HepG2 (cell line): ENCODE measurements around the gene PANX1. TPM values are rescaled to one million over a fixed set of nuclear protein-coding genes. Genes with fewer than 3 reads are reported as not detected.

Source experiments
- AFF4 ChIP-seq: sonication (generic); formaldehyde crosslinking; IDR thresholded peaks from 2 replicates; pipeline ENCODE4 v1.4.0; 2020; ENCODE audit warnings: missing genetic modification reagents
- AHR ChIP-seq: IDR thresholded peaks from 2 replicates; pipeline ENCODE4 v1.6.1; 2018; ENCODE audit warnings: missing genetic modification reagents, missing compliant biosample characterization
- BCL6 ChIP-seq: IDR thresholded peaks from 2 replicates; pipeline ENCODE4 v1.6.1; 2016; ENCODE audit warnings: missing genetic modification reagents, missing compliant biosample characterization
- BHLHE40 ChIP-seq: IDR thresholded peaks from 2 replicates; pipeline ENCODE4 v1.6.1; 2011; ENCODE audit warnings: low read length, improper control_type of control experiment
- CHD4 ChIP-seq: fragments of 200-600 bp; sonication (generic); IDR thresholded peaks from 2 replicates; pipeline ENCODE4 v1.7.0; 2017; ENCODE audit warnings: mild to moderate bottlenecking, low read length, borderline replicate concordance
- FOXA1 ChIP-seq, 2 experiments: fragments of 450-650 bp in 1 of 2; sonication (generic) in 1 of 2; formaldehyde crosslinking in 1 of 2; IDR thresholded peaks; 2 replicates each; pipeline versions ENCODE4 v1.4.0 to v1.6.1; 2016 to 2020; ENCODE audit warnings: missing genetic modification reagents in 1 of 2
- FOXC1 ChIP-seq: sonication (generic); formaldehyde crosslinking; IDR thresholded peaks from 2 replicates; pipeline ENCODE4 v1.8.0; 2022; ENCODE audit warnings: mild to moderate bottlenecking, missing genetic modification reagents, borderline replicate concordance
- HNF4A ChIP-seq: sonication (generic); formaldehyde crosslinking; IDR thresholded peaks from 2 replicates; pipeline ENCODE4 v1.4.0; 2020; ENCODE audit warnings: missing genetic modification reagents
- MIXL1 ChIP-seq: IDR thresholded peaks from 2 replicates; pipeline ENCODE4 v1.6.1; 2016
- PITX1 ChIP-seq: sonication (generic); formaldehyde crosslinking; IDR thresholded peaks from 2 replicates; pipeline ENCODE4 v1.5.1; 2020; ENCODE audit warnings: mild to moderate bottlenecking, missing genetic modification reagents
- RORA ChIP-seq: sonication (generic); formaldehyde crosslinking; IDR thresholded peaks from 2 replicates; pipeline ENCODE4 v1.5.0; 2020; ENCODE audit warnings: mild to moderate bottlenecking, missing genetic modification reagents, moderate library complexity
- RXRB ChIP-seq: IDR thresholded peaks from 2 replicates; pipeline ENCODE4 v1.6.1; 2016; ENCODE audit warnings: borderline replicate concordance, missing genetic modification reagents, missing compliant biosample characterization
- SIN3B ChIP-seq: fragments of 150-350 bp; IDR thresholded peaks from 2 replicates; pipeline ENCODE4 v1.6.1; 2014; ENCODE audit warnings: low read length
- SIX1 ChIP-seq: sonication (generic); formaldehyde crosslinking; IDR thresholded peaks from 2 replicates; pipeline ENCODE4 v1.4.0; 2020; ENCODE audit warnings: missing genetic modification reagents, borderline replicate concordance
- SP1 ChIP-seq, 2 experiments: fragments of 450-650 bp in 1 of 2; sonication (generic) in 1 of 2; formaldehyde crosslinking in 1 of 2; IDR thresholded peaks; 2 replicates each; pipeline versions ENCODE4 v1.4.0 to v1.6.1; 2016 to 2020; ENCODE audit warnings: missing genetic modification reagents in 1 of 2
- XBP1 ChIP-seq: sonication (generic); formaldehyde crosslinking; IDR thresholded peaks from 2 replicates; pipeline ENCODE4 v1.5.0; 2020; ENCODE audit warnings: missing genetic modification reagents
- ZBTB38 ChIP-seq: sonication (generic); formaldehyde crosslinking; IDR thresholded peaks from 2 replicates; pipeline ENCODE4 v1.5.1; 2020; ENCODE audit warnings: mild to moderate bottlenecking, missing genetic modification reagents
- ZFP36L1 ChIP-seq: sonication (generic); formaldehyde crosslinking; IDR thresholded peaks from 2 replicates; pipeline ENCODE4 v1.8.0; 2022; ENCODE audit warnings: mild to moderate bottlenecking, missing genetic modification reagents, moderate library complexity
- ZFY ChIP-seq: sonication (generic); formaldehyde crosslinking; IDR thresholded peaks from 2 replicates; pipeline ENCODE4 v1.4.0; 2020; ENCODE audit warnings: missing genetic modification reagents
- ZNF121 ChIP-seq: sonication (generic); formaldehyde crosslinking; IDR thresholded peaks from 2 replicates; pipeline ENCODE4 v1.5.0; 2020; ENCODE audit warnings: mild to moderate bottlenecking, missing genetic modification reagents
- ZNF17 ChIP-seq: sonication (generic); formaldehyde crosslinking; IDR thresholded peaks from 2 replicates; pipeline ENCODE4 v1.5.0; 2020; ENCODE audit warnings: mild to moderate bottlenecking, missing genetic modification reagents
- ZNF260 ChIP-seq: sonication (generic); formaldehyde crosslinking; IDR thresholded peaks from 2 replicates; pipeline ENCODE4 v1.4.0; 2020; ENCODE audit warnings: missing genetic modification reagents, low read depth, mild to moderate bottlenecking, borderline replicate concordance
- ZNF292 ChIP-seq: sonication (generic); formaldehyde crosslinking; IDR thresholded peaks from 2 replicates; pipeline ENCODE4 v1.8.1; 2022; ENCODE audit warnings: mild to moderate bottlenecking, low read depth, missing genetic modification reagents, borderline replicate concordance
- ZNF30 ChIP-seq: sonication (generic); formaldehyde crosslinking; IDR thresholded peaks from 2 replicates; pipeline ENCODE4 v1.5.0; 2020; ENCODE audit warnings: mild to moderate bottlenecking, missing genetic modification reagents
- ZNF724P ChIP-seq: sonication (generic); formaldehyde crosslinking; IDR thresholded peaks from 2 replicates; pipeline ENCODE4 v1.8.0; 2022; ENCODE audit warnings: missing genetic modification reagents, borderline replicate concordance
- ZNF775 ChIP-seq: sonication (generic); formaldehyde crosslinking; IDR thresholded peaks from 2 replicates; pipeline ENCODE4 v1.4.0; 2020; ENCODE audit warnings: missing genetic modification reagents, mild to moderate bottlenecking, moderate library complexity, borderline replicate concordance
- polyA plus RNA-seq, 8 experiments: library from polyadenylated mRNA; depleted of rRNA in 3 of 8; stranded (reverse) in 7 of 8; unstranded in 1 of 8; fragments of >200 nt; fragmentation: Illumina TruSeq in 4 of 8; extraction: Trizol in 4 of 8; gene quantifications; 2 replicates each; pipeline versions ENCODE4 v1.2.1 to v1.2.3, GENCODE V29; 2011 to 2016; ENCODE audit warnings: low read depth in 4 of 8, missing spikeins in 1 of 8, mixed read lengths in 1 of 8; ENCODE audit not compliant: insufficient read depth in 1 of 8
- total RNA-seq, 5 experiments: library from RNA; depleted of rRNA; stranded (reverse); fragments of >200 nt; fragmentation: Illumina TruSeq; extraction: Trizol; gene quantifications; 2 replicates each; pipeline ENCODE4 v1.2.3, GENCODE V29; 2016; ENCODE audit warnings: low read depth in 1 of 5
- TF ChIP-seq, protein P1 (sequence below): IDR thresholded peaks from 2 replicates; pipeline ENCODE4 v1.6.1; 2018; ENCODE audit warnings: missing genetic modification reagents, mild to moderate bottlenecking, missing compliant biosample characterization
- TF ChIP-seq, protein P2 (sequence below): fragments of 450-650 bp; IDR thresholded peaks from 2 replicates; pipeline ENCODE4 v1.6.1; 2016

PANX1 gene
- total and polyA plus RNA-seq, 2 of the 13 experiments (the other 11 are each of a cell fraction or from before 2014, with no cell fraction given): 8.3 to 24.8 TPM

GRCh38 chr11:94181943-94182342 is 53.3 kb downstream of the PANX1 start (continued):
- no peak for TF ChIP-seq ZNF17 (CRISPR knock-in tag)
- TF ChIP-seq, protein P1, sequence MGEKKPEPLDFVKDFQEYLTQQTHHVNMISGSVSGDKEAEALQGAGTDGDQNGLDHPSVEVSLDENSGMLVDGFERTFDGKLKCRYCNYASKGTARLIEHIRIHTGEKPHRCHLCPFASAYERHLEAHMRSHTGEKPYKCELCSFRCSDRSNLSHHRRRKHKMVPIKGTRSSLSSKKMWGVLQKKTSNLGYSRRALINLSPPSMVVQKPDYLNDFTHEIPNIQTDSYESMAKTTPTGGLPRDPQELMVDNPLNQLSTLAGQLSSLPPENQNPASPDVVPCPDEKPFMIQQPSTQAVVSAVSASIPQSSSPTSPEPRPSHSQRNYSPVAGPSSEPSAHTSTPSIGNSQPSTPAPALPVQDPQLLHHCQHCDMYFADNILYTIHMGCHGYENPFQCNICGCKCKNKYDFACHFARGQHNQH (CRISPR knock-in tag): no peak
- TF ChIP-seq BHLHE40: no peak
- TF ChIP-seq SP1 (IDR thresholded peaks at IDR 0.05): no peak
- TF ChIP-seq SP1 (CRISPR knock-in tag; IDR thresholded peaks at IDR 0.05): no peak
- no peak for TF ChIP-seq RXRB
- no peak for TF ChIP-seq ZNF724P (CRISPR knock-in tag)
- no peak for TF ChIP-seq XBP1
- peak; percentile 73; the same call in 1 of the 2 replicates for TF ChIP-seq MIXL1 (CRISPR knock-in tag)
- TF ChIP-seq ZFP36L1: no peak
- TF ChIP-seq ZNF775 (CRISPR knock-in tag): no peak
- no peak for TF ChIP-seq ZNF292 (CRISPR knock-in tag)
- TF ChIP-seq SIN3B: no peak
- no peak for TF ChIP-seq AHR (CRISPR knock-in tag)
- peak; percentile 95 for TF ChIP-seq BCL6 (CRISPR knock-in tag)
- no peak for TF ChIP-seq FOXA1 (IDR thresholded peaks at IDR 0.05)
- peak; percentile 15; the same call in 1 of the 2 replicates for TF ChIP-seq FOXA1 (CRISPR knock-in tag; IDR thresholded peaks at IDR 0.05)
- TF ChIP-seq, protein P2, sequence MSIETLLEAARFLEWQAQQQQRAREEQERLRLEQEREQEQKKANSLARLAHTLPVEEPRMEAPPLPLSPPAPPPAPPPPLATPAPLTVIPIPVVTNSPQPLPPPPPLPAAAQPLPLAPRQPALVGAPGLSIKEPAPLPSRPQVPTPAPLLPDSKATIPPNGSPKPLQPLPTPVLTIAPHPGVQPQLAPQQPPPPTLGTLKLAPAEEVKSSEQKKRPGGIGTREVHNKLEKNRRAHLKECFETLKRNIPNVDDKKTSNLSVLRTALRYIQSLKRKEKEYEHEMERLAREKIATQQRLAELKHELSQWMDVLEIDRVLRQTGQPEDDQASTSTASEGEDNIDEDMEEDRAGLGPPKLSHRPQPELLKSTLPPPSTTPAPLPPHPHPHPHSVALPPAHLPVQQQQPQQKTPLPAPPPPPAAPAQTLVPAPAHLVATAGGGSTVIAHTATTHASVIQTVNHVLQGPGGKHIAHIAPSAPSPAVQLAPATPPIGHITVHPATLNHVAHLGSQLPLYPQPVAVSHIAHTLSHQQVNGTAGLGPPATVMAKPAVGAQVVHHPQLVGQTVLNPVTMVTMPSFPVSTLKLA: no peak
- TF ChIP-seq AFF4: no peak
- no peak for TF ChIP-seq ZNF121 (CRISPR knock-in tag)
- no peak for TF ChIP-seq HNF4A (CRISPR knock-in tag)
- no peak for TF ChIP-seq ZNF30 (CRISPR knock-in tag)
- TF ChIP-seq CHD4: no peak
- no peak for TF ChIP-seq SIX1 (CRISPR knock-in tag)
- no peak for TF ChIP-seq PITX1 (CRISPR knock-in tag)
- no peak for TF ChIP-seq RORA (CRISPR knock-in tag)
- no peak for TF ChIP-seq ZBTB38 (CRISPR knock-in tag)
- no peak for TF ChIP-seq ZNF260 (CRISPR knock-in tag)
- TF ChIP-seq FOXC1 (CRISPR knock-in tag): no peak
- TF ChIP-seq ZFY (CRISPR knock-in tag): no peak
